Activated CD4-positive, alpha-beta memory T cell treated with anti-CD3 and anti-CD28 coated beads for 36 hours (primary cell): ENCODE measurements around the gene BPHL. TPM values are rescaled to one million over a fixed set of nuclear protein-coding genes. Genes with fewer than 3 reads are reported as not detected.
"Not testable (repeated sequence)": the region's sequence is repeated elsewhere in the genome, so short reads cannot be mapped to it uniquely, and the experiment has no call there.

Source experiments
- CTCF ChIA-PET: fragments of 350-600 bp; sonication (Branson Sonifier 250); formaldehyde crosslinking; loops from one replicate; lab custom pipeline; 2021; ENCODE audit warnings: antibody characterized with exemption, inconsistent platforms; lab: Charles Lee
- POLR2A ChIA-PET: fragments of 350-600 bp; sonication (Branson Sonifier 250); formaldehyde crosslinking; loops from one replicate; lab custom pipeline; 2021; ENCODE audit warnings: antibody characterized with exemption; lab: Charles Lee
- DNase-seq: peaks from one replicate; pipeline ENCODE4 v3.0.0-alpha.2; 2020
- H3K27ac Mint-ChIP-seq: one replicate; pipeline ENCODE4 v1.8.0; 2021; ENCODE audit warnings: mixed read lengths
- H3K27me3 Mint-ChIP-seq: one replicate; pipeline ENCODE4 v1.8.0; 2021; ENCODE audit warnings: mixed read lengths
- H3K36me3 Mint-ChIP-seq: one replicate; pipeline ENCODE4 v1.8.0; 2021; ENCODE audit warnings: mixed read lengths
- H3K4me1 Mint-ChIP-seq: one replicate; pipeline ENCODE4 v1.8.0; 2021; ENCODE audit warnings: low read depth, mixed read lengths
- H3K4me3 Mint-ChIP-seq: one replicate; pipeline ENCODE4 v1.8.0; 2021; ENCODE audit warnings: mild to moderate bottlenecking, mixed read lengths
- H3K9me3 Mint-ChIP-seq: one replicate; pipeline ENCODE4 v1.8.0; 2021; ENCODE audit warnings: mixed read lengths
- intact Hi-C: fragments of 100-400 bp; cut with micrococcal nuclease; formaldehyde crosslinking; loops from one replicate; pipeline ENCODE4 v1.15.1; 2023
- total RNA-seq, 2 experiments: library from RNA; stranded (reverse); gene quantifications; one replicate each; pipeline ENCODE4 v1.2.3, GENCODE V29; 2021

BPHL gene
- total RNA-seq, 2 experiments from 2014 or later, result 10.1 to 11.4 TPM

DNA sequence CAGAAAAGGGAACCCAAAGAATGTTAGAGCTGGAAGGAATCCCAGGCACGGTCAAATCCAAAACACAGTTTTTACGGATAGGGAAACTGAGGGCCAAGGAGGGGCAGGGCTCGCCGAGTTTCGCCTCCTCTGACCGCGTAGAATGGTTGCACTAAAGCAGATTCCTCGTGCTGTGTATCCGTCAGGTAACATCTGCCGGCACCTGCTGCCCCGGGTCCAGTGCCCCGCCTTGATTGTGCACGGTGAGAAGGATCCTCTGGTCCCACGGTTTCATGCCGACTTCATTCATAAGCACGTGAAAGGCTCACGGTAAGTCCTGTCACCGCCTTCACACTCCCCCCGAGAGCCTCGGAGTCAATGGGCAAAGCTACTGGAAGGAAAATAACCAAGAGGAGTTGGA is 21.7 kb downstream of the BPHL start:
- POLR2A ChIA-PET, result no interaction called here
- Mint-ChIP-seq H3K4me1 (peaks cover 3% of the 10 kb centered on the region), H3K27ac (no peak overlapping the region), H3K36me3 (peaks cover 18% of the 10 kb centered on the region), H3K4me3 (no peak overlapping the region), H3K27me3 (no peaks in the 10 kb centered on the region), H3K9me3 (no peaks in the 10 kb centered on the region)
- no peak for DNase-seq
- CTCF ChIA-PET, result interaction anchor here (1.6 kb wide), 1 partner anchor 17 kb away, joined by 5 read pairs; the partner anchor contains the start of gene TUBB2A
- intact Hi-C loops, result no loop called here

DNA sequence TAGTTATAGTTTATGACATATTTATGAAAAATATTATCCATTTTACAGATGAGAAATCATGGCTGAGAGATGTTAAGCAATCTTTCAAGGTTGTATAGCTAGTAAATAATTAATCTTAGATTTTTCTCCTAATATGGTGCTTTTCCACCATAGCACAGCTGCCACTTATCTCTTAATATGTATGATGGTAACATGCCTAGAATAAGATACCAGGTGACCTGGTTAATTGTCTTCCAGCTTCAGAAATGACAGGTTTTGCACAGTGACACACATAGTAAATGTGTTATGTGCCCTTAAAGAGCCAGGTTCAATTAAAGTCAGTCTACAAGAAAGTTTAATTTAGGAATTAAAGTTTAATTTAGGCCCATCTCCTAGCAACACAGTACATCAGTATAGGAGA is 24.0 kb downstream of the BPHL start:
- H3K27ac Mint-ChIP-seq, result no peak overlapping the region
- intact Hi-C loops, result no loop called here
- POLR2A ChIA-PET, result no interaction called here
- CTCF ChIA-PET, result interaction anchor here (1.5 kb wide), 1 partner anchor 109 kb away, joined by 9 read pairs; no protein-coding TSS in a partner anchor
- peaks cover 16% of the 10 kb centered on the region for H3K36me3 Mint-ChIP-seq
- no peaks in the 10 kb centered on the region for H3K27me3 Mint-ChIP-seq
- H3K4me3 Mint-ChIP-seq, result no peak overlapping the region
- peaks cover 3% of the 10 kb centered on the region for H3K4me1 Mint-ChIP-seq
- no peaks in the 10 kb centered on the region for H3K9me3 Mint-ChIP-seq
- no peak for DNase-seq

DNA sequence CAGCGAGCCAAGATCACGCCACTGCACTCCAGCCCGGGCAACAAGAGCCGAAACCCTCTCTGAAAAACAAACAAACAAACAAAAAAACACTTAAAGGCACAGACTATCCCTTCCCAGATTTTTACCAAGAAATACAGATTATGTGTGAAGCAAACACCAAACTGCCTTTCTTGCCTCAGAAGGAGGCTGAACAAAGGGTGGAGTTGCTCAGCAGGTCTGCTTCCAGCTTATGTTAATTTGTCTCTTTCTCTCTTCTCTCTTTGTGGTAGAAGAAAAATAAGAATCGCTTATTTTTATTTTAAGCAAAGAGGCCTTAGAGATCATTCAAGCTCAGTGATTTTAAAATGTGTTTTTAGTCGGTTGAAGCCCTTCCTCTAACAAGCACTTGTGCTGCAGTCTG is 24.6 kb downstream of the BPHL start:
- POLR2A ChIA-PET, result no interaction called here
- no peaks in the 10 kb centered on the region for H3K9me3 Mint-ChIP-seq
- intact Hi-C loops, result no loop called here
- CTCF ChIA-PET, result interaction anchor here (1.5 kb wide), 1 partner anchor 108 kb away, joined by 9 read pairs; no protein-coding TSS in a partner anchor
- no peak overlapping the region for H3K4me3 Mint-ChIP-seq
- peaks cover 14% of the 10 kb centered on the region for H3K36me3 Mint-ChIP-seq
- no peak overlapping the region for H3K27ac Mint-ChIP-seq
- H3K27me3 Mint-ChIP-seq, result no peaks in the 10 kb centered on the region
- peaks cover 3% of the 10 kb centered on the region for H3K4me1 Mint-ChIP-seq
- no peak for DNase-seq

DNA sequence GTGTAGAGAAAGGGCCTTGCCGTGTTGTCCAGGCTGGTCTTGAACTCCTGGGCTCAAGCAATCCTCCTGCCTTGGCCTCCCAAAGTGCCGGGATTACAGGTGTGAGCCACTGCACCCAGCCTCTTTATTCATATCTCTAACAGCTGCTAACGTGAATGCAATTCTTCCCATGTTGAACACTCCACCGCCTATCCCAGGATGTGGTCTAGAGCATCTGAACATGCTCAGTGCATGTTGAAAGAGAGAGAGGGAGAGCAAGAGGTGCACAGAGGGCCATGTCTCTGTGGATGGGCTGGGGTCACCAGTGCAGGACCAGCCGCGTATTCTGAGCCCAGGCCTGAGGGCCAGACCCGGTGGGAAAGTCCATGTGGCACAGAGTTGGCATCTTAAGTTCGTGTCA is 26.1 kb downstream of the BPHL start:
- no peaks in the 10 kb centered on the region for H3K4me1 Mint-ChIP-seq
- H3K36me3 Mint-ChIP-seq, result peaks cover 10% of the 10 kb centered on the region
- H3K27me3 Mint-ChIP-seq, result no peaks in the 10 kb centered on the region
- intact Hi-C loops, result no loop called here
- H3K4me3 Mint-ChIP-seq, result no peak overlapping the region
- no peaks in the 10 kb centered on the region for H3K9me3 Mint-ChIP-seq
- no peak overlapping the region for H3K27ac Mint-ChIP-seq
- CTCF ChIA-PET, result no interaction called here
- no peak for DNase-seq
- POLR2A ChIA-PET, result no interaction called here

DNA sequence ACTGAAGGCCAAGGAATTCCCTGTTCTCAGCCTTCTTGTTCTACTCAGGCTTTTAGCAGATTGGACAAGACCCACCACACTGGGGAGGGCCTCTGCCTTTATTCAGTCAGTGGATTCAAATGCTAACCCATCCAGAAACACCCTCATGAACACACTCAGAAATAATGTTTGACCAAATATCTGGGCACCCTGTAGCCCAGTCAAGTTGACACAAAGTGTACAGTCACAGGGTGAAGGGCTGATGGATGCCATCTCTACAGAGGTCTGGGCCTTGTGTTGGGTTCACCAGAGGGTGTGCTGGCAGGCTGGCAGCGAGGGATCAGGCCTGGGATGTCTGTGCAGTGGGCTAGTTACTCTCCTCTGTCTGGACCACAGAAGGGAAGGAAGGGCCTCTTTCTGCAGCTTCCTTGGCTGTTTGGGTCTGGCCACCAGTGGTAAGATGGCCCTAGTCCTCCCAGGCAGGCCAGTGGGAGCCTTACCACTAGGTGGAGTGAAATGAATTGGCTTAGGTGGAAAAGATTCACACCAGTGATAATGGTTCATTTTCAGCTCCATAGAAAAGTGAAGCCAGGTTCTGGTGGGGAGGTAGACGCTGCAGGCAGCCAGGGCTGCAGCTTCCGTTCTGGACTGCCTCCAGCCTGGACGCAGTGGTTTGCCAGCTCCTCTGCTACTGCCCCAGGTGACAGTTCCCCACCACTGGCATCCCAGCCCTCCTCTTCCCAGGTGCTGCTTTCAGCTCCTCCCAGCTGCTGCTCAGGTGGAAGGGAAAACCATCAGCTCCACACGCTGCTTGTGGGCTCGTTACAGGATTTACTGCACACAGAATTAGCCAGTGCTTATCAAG is 29.6 kb downstream of the BPHL start:
- DNase-seq, result no peak
- Mint-ChIP-seq H3K4me3 (no peak overlapping the region), H3K27me3 (no peaks in the 10 kb centered on the region), H3K4me1 (no peaks in the 10 kb centered on the region), H3K9me3 (no peaks in the 10 kb centered on the region), H3K27ac (no peak overlapping the region), H3K36me3 (peaks cover 8% of the 10 kb centered on the region)
- ChIA-PET POLR2A (no interaction called here), CTCF (interaction anchor here (0.7 kb wide), 1 partner anchor 1175 kb away, joined by 3 read pairs; no protein-coding TSS in a partner anchor)
- intact Hi-C loops, result no loop called here

DNA sequence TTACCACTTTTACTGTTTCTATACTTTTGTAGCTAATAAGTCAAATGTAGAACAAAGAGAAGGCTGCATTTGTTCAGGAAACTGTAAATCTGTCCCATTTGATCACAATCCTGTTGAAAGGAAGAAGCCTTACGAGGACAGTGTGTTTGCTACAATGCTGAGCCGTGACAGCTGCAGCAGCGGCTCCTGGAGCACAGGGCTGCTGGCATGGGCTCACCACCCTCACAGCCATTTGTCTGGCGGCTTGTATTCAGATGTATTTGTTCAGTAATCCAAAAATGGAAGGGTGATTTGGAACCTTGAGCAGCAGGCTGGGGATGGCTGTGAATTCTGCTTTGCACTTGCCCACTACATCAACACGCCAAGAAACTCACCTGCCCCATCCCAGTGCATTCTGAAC is 33.2 kb downstream of the BPHL start:
- Mint-ChIP-seq H3K27ac (no peak overlapping the region), H3K9me3 (no peaks in the 10 kb centered on the region), H3K27me3 (peaks cover 3% of the 10 kb centered on the region), H3K4me3 (no peak overlapping the region), H3K36me3 (peaks cover 4% of the 10 kb centered on the region), H3K4me1 (peaks cover under 1% of the 10 kb centered on the region)
- intact Hi-C loops, result no loop called here
- DNase-seq, result no peak
- CTCF ChIA-PET, result interaction anchor here (1.3 kb wide), 1 partner anchor 100 kb away, joined by 3 read pairs; no protein-coding TSS in a partner anchor
- POLR2A ChIA-PET, result no interaction called here

DNA sequence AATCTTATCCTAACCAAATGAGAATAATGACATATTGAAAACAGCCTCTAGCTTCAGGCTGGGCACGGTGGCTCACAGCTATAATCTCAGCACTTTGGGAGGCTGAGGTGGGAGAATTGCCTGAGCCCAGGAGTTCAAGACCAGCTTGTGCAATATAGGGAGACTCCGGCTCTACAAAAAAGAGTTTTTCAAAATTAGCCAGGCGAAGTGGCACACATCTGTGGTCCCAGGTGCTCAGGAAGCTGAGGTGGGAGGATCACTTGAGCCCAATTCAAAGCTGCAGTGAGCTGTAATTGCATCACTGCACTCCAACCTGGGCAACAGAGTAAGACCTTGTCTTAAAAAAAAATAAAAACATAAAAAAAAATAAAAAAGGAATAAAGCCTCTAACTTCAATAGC is 34.2 kb downstream of the BPHL start:
- H3K27ac Mint-ChIP-seq, result no peak overlapping the region

DNA sequence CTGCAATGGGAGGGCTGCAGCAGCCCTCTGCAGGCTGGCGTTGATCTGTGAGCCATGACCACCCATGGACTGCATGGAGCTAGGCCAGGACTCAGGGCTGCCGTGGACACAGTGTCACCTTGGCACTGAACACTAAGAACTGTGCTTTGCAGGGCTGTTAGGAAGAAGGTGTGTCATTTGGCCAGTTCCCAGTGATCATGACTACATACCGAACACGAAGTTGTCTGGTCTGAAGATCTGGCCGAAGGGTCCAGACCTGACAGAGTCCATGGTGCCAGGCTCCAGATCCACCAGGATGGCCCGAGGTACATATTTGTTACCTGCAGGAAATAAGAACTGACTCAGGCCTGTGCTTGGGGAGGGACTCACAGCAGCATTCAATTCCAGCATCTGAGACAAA is 36.9 kb downstream of the BPHL start:
- H3K27me3 Mint-ChIP-seq, H3K27ac Mint-ChIP-seq, H3K36me3 Mint-ChIP-seq, POLR2A ChIA-PET, H3K4me3 Mint-ChIP-seq, H3K9me3 Mint-ChIP-seq, intact Hi-C loops, CTCF ChIA-PET, DNase-seq: not testable (repeated sequence)
- peaks cover 15% of the 10 kb centered on the region for H3K4me1 Mint-ChIP-seq

More for the DNA sequence above, 34.2 kb downstream of the BPHL start:
- ChIA-PET CTCF (interaction anchor here (1.3 kb wide), 1 partner anchor 99 kb away, joined by 3 read pairs; no protein-coding TSS in a partner anchor), POLR2A (no interaction called here)
- Mint-ChIP-seq H3K36me3 (peaks cover under 1% of the 10 kb centered on the region), H3K9me3 (no peaks in the 10 kb centered on the region), H3K4me3 (no peak overlapping the region), H3K4me1 (peaks cover 3% of the 10 kb centered on the region), H3K27me3 (peaks cover 3% of the 10 kb centered on the region)
- intact Hi-C loops, result no loop called here
- no peak for DNase-seq

DNA sequence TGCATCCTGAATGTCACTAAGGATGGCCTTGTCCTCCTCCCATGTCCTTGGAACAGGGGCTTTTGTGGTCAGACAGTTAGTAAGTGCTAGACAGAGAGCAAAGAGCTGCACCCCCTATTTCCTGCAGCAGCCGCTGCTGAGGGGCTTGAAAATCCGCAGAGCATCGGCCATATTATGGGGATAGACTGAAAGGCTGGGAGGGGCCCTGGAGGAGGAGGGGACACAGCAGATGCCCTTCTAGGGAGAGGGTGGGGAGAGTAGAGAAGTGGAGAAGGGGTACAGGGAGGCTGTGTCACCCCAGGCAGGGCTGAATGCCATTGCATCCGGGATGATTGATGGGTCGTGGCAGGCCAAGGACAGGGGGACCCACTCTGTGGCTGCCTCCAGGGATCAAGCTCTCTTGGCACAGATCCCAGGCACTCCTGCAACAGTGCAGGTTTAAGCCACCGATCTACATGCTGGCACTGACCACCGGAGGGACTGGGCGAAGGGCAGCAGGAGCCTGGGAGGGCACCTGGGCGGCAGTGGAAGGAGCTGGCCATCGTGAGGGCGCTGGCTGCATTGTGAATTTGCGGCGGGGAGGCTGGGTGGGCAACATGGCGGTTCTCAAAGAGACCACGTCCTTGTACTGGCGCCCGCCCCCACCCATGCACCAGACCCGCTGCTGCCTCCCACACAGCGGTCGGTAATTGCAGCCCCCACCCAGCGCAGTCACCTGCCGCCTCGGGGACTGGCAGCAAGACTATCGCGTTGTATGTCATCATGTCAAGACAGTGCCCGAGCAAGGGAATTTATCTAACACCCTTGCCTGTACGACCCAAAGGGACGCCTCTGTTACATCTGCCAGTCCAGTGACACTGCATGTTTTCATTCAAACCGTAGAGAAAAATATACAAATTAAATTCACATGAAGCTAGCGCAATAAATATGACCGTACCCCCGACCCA is 37.9 kb downstream of the BPHL start:
- POLR2A ChIA-PET, result interaction anchor here (0.7 to 2.2 kb wide), 3 partner anchors 9 to 53 kb away, joined by 3 to 9 read pairs (median 3); no protein-coding TSS in a partner anchor
- Mint-ChIP-seq H3K27ac (peak overlapping the region; percentile 50), H3K4me1 (peaks cover 19% of the 10 kb centered on the region), H3K4me3 (peak overlapping the region; percentile 80)
- H3K9me3 Mint-ChIP-seq, H3K36me3 Mint-ChIP-seq, H3K27me3 Mint-ChIP-seq: not testable (repeated sequence)
- intact Hi-C loops, result loop anchor here (1.0 to 2.0 kb wide), 3 partner anchors 24 to 53 kb away; partner anchors contain the start of gene BPHL
- DNase-seq, result peak; percentile 29
- CTCF ChIA-PET, result interaction anchor here (0.6 to 1.3 kb wide), 8 partner anchors 9 to 338 kb away, joined by 3 to 5 read pairs (median 4); partner anchors contain the start of gene BPHL

DNA sequence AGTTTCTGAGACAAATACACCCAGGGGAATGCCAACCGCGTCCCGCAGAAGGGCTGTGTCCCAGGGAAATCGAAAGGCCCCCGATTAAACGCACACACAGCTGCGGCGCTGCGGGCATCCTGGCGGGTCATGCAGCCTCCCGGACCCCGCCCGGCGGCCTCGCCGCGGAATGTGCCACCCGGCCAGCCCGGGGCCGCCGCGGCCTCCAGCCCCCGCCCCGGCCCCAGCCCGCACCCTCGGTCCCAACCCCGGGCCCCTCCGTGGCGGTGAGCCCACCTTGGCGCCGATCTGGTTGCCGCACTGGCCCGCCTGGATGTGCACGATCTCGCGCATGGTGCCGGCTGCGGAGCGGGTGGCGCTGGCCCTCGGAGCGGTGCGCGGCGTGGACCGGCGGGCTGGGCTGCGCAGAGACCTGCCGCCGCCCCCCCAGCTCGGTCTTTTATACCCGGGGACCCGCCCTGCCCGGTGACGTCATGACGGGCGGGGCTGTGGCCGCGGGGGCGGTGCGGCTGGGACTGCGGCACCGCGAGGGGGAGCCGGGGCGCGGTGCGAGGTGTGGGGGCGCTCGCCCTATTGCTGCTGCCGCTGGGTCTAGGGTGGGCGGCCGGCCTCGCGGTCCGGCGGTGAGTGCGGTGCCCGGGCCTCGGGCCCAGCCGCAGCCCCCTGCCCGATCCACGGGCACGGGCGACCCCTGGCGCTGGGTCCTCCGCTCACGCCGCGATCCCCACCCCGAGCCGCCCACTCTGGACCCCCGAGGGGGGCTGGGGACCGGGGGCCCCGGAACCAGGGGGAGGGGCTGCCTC is 38.8 kb downstream of the BPHL start, which contains the start of gene TUBB2A:
Gene TUBB2A (minus strand): TSS at position 414 of the 803 bp plus-strand sequence. CDS start 81 bp downstream, at position 333.
- POLR2A ChIA-PET, result interaction anchor here (0.7 to 2.2 kb wide), 3 partner anchors 8 to 52 kb away, joined by 3 to 9 read pairs (median 3); no protein-coding TSS in a partner anchor
- peaks cover 7% of the 10 kb centered on the region for H3K27me3 Mint-ChIP-seq
- H3K36me3 Mint-ChIP-seq, result peaks cover 2% of the 10 kb centered on the region
- H3K4me1 Mint-ChIP-seq, result peaks cover 23% of the 10 kb centered on the region
- peaks cover 9% of the 10 kb centered on the region for H3K9me3 Mint-ChIP-seq
- H3K27ac Mint-ChIP-seq, result peak within 1 kb of the TSS; percentile 50
- H3K4me3 Mint-ChIP-seq, result peak within 1 kb of the TSS; percentile 80
- CTCF ChIA-PET, result interaction anchor here (0.5 to 1.3 kb wide), 10 partner anchors 8 to 392 kb away, joined by 3 to 5 read pairs (median 4); partner anchors contain the start of gene BPHL
- DNase-seq, result peak; percentile 84
- intact Hi-C loops, result loop anchor here (1.0 to 2.0 kb wide), 2 partner anchors 39 to 52 kb away; partner anchors contain the start of gene BPHL
